Gastrocnemius medialis (tissue), 4 donors: ENCODE measurements around the gene EEPD1.

Experiments
- POLR2A ChIP-seq, 2 donors: fragments of 450-650 bp; IDR thresholded peaks; one replicate each; pipeline ENCODE4 v1.6.1; 2017; ENCODE audit warnings: antibody characterized with exemption in 2 of 2, mild to moderate bottlenecking in 2 of 2, moderate library complexity in 2 of 2
- TF ChIP-seq, protein P1 (sequence below), 5 experiments: fragments of 450-650 bp in 3 of 5; fragments of 200-600 bp in 2 of 5; sonication (generic) in 2 of 5; IDR thresholded peaks in 4 of 5; conservative IDR thresholded peaks in 1 of 5; 1 replicate in 4 of 5; 2 replicates in 1 of 5; pipeline ENCODE4 v1.5.1; 2016 to 2019; ENCODE audit warnings: antibody characterized with exemption in 5 of 5, mild to moderate bottlenecking in 3 of 5, moderate library complexity in 3 of 5

- TF ChIP-seq, protein P1, sequence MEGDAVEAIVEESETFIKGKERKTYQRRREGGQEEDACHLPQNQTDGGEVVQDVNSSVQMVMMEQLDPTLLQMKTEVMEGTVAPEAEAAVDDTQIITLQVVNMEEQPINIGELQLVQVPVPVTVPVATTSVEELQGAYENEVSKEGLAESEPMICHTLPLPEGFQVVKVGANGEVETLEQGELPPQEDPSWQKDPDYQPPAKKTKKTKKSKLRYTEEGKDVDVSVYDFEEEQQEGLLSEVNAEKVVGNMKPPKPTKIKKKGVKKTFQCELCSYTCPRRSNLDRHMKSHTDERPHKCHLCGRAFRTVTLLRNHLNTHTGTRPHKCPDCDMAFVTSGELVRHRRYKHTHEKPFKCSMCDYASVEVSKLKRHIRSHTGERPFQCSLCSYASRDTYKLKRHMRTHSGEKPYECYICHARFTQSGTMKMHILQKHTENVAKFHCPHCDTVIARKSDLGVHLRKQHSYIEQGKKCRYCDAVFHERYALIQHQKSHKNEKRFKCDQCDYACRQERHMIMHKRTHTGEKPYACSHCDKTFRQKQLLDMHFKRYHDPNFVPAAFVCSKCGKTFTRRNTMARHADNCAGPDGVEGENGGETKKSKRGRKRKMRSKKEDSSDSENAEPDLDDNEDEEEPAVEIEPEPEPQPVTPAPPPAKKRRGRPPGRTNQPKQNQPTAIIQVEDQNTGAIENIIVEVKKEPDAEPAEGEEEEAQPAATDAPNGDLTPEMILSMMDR (IDR thresholded peaks at IDR 0.05 in 4 of 5, conservative IDR thresholded peaks at IDR 0.05 in 1 of 5), result no peak
- TF ChIP-seq POLR2A (IDR thresholded peaks at IDR 0.05), result peak in 1 of 2 donors; percentile 54
Measured at GRCh38 chr7:36131026-36131425, 22.0 kb upstream of the EEPD1 start.
